Measurements from ENCODE around the gene EIF2B5. TPM values are rescaled to one million over a fixed set of nuclear protein-coding genes. Genes with fewer than 3 reads are reported as not detected.

The EIF2B5 gene
- total and polyA plus RNA-seq, 9 of the 15 experiments (the other 6 are each of a cell fraction or from before 2014, with no cell fraction given), result 19.1 to 92.4 (median 74.0) TPM

DNA sequence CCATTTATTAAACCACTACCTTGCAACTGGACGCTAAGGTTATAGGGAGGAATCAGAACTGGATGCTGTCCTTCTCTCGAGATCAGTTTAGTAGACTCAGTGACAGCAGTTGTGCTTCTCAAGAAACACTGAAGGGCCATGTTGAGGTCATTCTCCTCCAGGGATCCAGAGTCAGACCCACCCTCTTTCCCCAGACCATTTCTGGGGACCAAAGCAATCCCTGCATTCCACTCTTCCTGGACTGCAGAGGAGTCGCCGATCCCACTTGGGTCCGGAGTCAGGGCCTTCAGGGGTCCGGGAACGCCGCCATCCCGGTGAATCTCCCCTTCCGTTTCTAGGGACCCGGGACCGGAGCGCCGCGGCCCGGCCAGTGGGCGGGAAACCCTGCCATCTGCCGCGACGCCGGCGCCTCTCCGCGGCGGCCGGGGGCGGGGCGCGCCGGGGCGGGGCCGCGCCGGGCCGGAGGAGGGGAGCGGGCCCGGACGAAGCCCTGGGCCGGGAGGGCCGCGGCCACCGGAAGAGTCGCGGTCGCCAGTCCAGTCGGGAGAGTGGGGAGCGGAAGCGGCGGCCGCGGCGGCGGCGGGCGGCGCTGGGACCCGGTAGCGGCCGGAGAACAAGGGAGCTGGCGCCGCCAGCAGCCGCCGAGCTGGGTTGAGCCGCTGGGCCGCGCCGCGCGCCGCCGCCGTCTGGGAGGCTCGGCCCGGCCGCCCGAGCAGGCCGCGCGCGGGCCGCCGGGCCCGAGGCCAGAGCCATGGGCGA lies 19.9 kb downstream of the EIF2B5 start, which contains the start of gene DVL3 (continued):
- TF ChIP-seq POLR2AphosphoS5 (IDR thresholded peaks at IDR 0.05; ENCODE audit: control insufficient read depth, insufficient read depth, low read depth, low read length) (peak; percentile 48; the same call in 1 of the 2 replicates), RERE (CRISPR knock-in tag; IDR thresholded peaks at IDR 0.05; ENCODE audit: borderline replicate concordance) (no peak), RFX5 (IDR thresholded peaks at IDR 0.05; ENCODE audit: low read depth, low read length) (no peak), POLR2G (IDR thresholded peaks at IDR 0.05; ENCODE audit: low read depth, low read length) (peak; percentile 84), ETV6 (IDR thresholded peaks at IDR 0.05; ENCODE audit: borderline replicate concordance in 1 of 2, low read depth in 2 of 2, low read length in 1 of 2) (no peak), ETV6 (CRISPR knock-in tag; IDR thresholded peaks at IDR 0.05; ENCODE audit: borderline replicate concordance) (no peak), ZFP36 (IDR thresholded peaks at IDR 0.05; ENCODE audit: low read depth, low read length, partially characterized antibody) (no peak), L3MBTL2 (IDR thresholded peaks at IDR 0.05) (peak; percentile 88), GABPA (tag; conservative IDR thresholded peaks at IDR 0.05; ENCODE audit: low read depth) (peak; percentile 94), SMARCA5 (IDR thresholded peaks at IDR 0.05) (0 out of 2 replicates have a peak, but pooled peaks have one; percentile 5), CXXC5 (CRISPR knock-in tag; IDR thresholded peaks at IDR 0.05) (peak; percentile 82), HDGF (IDR thresholded peaks at IDR 0.05) (no peak), SRF (CRISPR knock-in tag; IDR thresholded peaks at IDR 0.05) (no peak), CCAR2 (IDR thresholded peaks at IDR 0.05; ENCODE audit: low read depth, low read length) (no peak), GTF3C2 (IDR thresholded peaks at IDR 0.05; ENCODE audit: borderline replicate concordance, extremely low read depth, insufficient read length) (no peak), ILF3 (IDR thresholded peaks at IDR 0.05; ENCODE audit: borderline replicate concordance) (no peak), ATF7 (IDR thresholded peaks at IDR 0.05) (peak; percentile 62; the same call in 1 of the 2 replicates), ERF (CRISPR knock-in tag; IDR thresholded peaks at IDR 0.05) (no peak)
